Lower leg skin (tissue), 3 donors: ENCODE data around the gene NUDT19.

Experiments
- POLR2A ChIP-seq, 2 donors: fragments of 450-650 bp; IDR thresholded peaks; one replicate each; pipeline ENCODE4 v1.6.1; 2016 to 2017; ENCODE audit warnings: antibody characterized with exemption in 2 of 2, mild to moderate bottlenecking in 1 of 2, moderate library complexity in 1 of 2
- TF ChIP-seq, protein P1 (sequence below), 3 donors: fragments of 450-650 bp; IDR thresholded peaks; one replicate each; pipeline ENCODE4 v1.5.1; 2016; ENCODE audit warnings: antibody characterized with exemption in 3 of 3, mild to moderate bottlenecking in 3 of 3, moderate library complexity in 2 of 3

DNA sequence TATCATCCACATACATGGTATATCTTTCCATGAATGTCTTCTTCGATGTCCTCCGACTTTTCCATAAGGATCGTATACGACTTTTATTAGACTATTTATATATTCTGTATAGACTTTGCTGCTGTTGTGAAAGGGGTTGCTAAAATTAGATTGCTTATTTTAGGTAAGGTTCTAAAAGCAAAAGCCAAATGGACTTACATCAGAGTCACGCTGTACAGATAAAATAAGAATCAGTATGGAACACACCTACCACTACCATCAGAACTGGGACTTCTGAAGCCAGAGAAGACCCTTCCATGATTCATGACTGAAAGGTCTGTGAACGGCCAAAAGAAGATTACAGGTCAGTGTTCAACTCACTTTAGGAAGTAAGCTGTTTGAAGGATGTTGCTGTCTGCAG is 25.5 kb upstream of the NUDT19 start:
- TF ChIP-seq, protein P1, sequence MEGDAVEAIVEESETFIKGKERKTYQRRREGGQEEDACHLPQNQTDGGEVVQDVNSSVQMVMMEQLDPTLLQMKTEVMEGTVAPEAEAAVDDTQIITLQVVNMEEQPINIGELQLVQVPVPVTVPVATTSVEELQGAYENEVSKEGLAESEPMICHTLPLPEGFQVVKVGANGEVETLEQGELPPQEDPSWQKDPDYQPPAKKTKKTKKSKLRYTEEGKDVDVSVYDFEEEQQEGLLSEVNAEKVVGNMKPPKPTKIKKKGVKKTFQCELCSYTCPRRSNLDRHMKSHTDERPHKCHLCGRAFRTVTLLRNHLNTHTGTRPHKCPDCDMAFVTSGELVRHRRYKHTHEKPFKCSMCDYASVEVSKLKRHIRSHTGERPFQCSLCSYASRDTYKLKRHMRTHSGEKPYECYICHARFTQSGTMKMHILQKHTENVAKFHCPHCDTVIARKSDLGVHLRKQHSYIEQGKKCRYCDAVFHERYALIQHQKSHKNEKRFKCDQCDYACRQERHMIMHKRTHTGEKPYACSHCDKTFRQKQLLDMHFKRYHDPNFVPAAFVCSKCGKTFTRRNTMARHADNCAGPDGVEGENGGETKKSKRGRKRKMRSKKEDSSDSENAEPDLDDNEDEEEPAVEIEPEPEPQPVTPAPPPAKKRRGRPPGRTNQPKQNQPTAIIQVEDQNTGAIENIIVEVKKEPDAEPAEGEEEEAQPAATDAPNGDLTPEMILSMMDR (IDR thresholded peaks at IDR 0.05) = no peak
- TF ChIP-seq POLR2A (IDR thresholded peaks at IDR 0.05) = no peak
